Keratinocyte (primary cell): Measurements from ENCODE around the gene TAPT1.

Experiments
- EZH2 ChIP-seq: IDR thresholded peaks from one replicate; pipeline ENCODE4 v1.6.1; 2012; ENCODE audit warnings: inconsistent platforms, mild to moderate bottlenecking, low read length, moderate library complexity
- TF ChIP-seq, protein P1 (sequence below), 3 experiments: IDR thresholded peaks in 1 of 3; conservative IDR thresholded peaks in 1 of 3; optimal IDR thresholded peaks in 1 of 3; 2 replicates in 2 of 3; 3 replicates in 1 of 3; pipeline versions ENCODE3 to v1.5.1; 2011; ENCODE audit warnings: low read length in 3 of 3, mild to moderate bottlenecking in 3 of 3, moderate library complexity in 2 of 3, control low read depth in 1 of 3, inconsistent platforms in 1 of 3; ENCODE audit not compliant: insufficient read depth in 2 of 3; ENCODE audit errors: extremely low read depth in 1 of 3

DNA sequence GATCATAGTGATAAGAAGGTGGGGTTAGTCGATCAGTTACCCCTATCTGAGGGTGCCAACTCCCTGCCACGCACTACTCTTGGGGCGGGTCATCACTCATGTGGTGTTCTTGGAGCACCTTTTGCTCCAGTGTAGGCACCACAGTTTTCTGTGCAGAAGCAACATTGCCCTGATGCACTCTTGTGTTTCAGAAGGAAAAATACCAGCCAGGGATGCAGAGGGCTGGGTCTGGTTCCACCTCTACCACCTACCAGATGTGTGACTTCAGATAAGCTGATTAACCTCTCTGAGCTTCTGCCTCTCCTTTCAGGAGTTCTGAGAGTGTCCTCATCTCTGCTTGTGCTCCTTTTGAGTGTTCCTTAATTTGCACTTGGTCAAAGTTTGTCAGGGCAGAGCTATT is 112.5 kb downstream of the TAPT1 start:
- TF ChIP-seq, protein P1, sequence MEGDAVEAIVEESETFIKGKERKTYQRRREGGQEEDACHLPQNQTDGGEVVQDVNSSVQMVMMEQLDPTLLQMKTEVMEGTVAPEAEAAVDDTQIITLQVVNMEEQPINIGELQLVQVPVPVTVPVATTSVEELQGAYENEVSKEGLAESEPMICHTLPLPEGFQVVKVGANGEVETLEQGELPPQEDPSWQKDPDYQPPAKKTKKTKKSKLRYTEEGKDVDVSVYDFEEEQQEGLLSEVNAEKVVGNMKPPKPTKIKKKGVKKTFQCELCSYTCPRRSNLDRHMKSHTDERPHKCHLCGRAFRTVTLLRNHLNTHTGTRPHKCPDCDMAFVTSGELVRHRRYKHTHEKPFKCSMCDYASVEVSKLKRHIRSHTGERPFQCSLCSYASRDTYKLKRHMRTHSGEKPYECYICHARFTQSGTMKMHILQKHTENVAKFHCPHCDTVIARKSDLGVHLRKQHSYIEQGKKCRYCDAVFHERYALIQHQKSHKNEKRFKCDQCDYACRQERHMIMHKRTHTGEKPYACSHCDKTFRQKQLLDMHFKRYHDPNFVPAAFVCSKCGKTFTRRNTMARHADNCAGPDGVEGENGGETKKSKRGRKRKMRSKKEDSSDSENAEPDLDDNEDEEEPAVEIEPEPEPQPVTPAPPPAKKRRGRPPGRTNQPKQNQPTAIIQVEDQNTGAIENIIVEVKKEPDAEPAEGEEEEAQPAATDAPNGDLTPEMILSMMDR (optimal IDR thresholded peaks at IDR 0.05 in 1 of 3, IDR thresholded peaks at IDR 0.05 in 1 of 3, conservative IDR thresholded peaks at IDR 0.05 in 1 of 3; ENCODE audit: extremely low read depth in 1 of 3, insufficient read depth in 2 of 3, low read length in 3 of 3): no peak
- no peak for TF ChIP-seq EZH2
